ENCODE measurements around the gene OR6Y1.

DNA sequence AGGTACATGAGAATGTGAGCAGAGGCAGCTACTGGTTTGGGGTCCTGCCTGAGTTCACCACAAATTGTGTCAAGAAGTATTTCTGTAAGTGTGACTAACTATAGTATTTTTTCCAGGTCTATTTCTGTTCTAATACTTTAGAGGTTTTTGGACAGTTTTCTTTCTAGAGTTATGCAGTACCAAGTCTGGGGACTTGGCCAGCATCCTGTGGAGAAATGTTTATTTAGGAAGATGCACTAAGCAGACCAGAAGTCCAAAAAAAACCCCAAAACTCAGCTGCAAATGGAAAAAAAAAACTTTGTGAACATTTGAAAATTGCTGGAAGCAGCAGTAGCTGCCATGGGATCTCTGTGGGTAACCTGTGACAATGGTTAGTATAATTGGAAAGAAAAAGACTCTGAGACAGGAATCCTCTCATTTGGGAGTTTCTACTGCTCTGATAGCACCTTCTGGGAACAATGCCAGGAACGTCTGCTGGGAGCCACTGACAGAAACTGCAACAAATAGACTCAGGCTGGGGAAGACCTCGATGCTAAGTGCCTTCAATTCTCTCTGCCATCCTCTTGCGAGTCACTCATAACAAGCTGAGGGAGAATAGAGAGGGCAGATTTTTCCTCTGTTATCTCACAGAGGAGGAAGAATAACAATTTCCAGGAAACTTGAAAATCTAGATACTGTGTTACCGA is 44.6 kb downstream of the OR6Y1 start:
- TF ChIP-seq CTCF (IDR thresholded peaks at IDR 0.05; ENCODE audit: low read depth, low read length) (no peak), EZH2phosphoT487 (IDR thresholded peaks at IDR 0.05; ENCODE audit: low read depth) (no peak)
